Trophoblast cell (in vitro differentiated cells and primary cell): Measurements from ENCODE around the gene PTP4A1.
A peak's percentile ranks its signal among the peaks of the same experiment; 100 is the strongest.

Source experiments
- DNase-seq, 2 donors: peaks; one replicate each; pipeline ENCODE4 v3.0.0-alpha.2; 2016
- H2AFZ ChIP-seq: 2 replicates; pipeline ENCODE4 v1.6.1; 2013; ENCODE audit warnings: low read length, moderate library complexity, mild to moderate bottlenecking; ENCODE audit not compliant: insufficient read depth, poor library complexity
- H2AK5ac ChIP-seq: 2 replicates; pipeline ENCODE4 v1.6.1; 2013; ENCODE audit warnings: mild to moderate bottlenecking, low read length
- H2BK120ac ChIP-seq: 2 replicates; pipeline ENCODE4 v1.6.1; 2013; ENCODE audit warnings: low read length, mild to moderate bottlenecking, moderate library complexity; ENCODE audit not compliant: insufficient read depth, poor library complexity
- H2BK12ac ChIP-seq: 2 replicates; pipeline ENCODE4 v1.6.1; 2013; ENCODE audit warnings: mild to moderate bottlenecking, low read length, moderate library complexity
- H2BK5ac ChIP-seq: 2 replicates; pipeline ENCODE4 v1.6.1; 2013; ENCODE audit warnings: low read length, low read depth, moderate library complexity, mild to moderate bottlenecking; ENCODE audit not compliant: poor library complexity
- H3K14ac ChIP-seq: 2 replicates; pipeline ENCODE4 v1.6.1; 2013; ENCODE audit warnings: mild to moderate bottlenecking, low read length
- H3K18ac ChIP-seq: 2 replicates; pipeline ENCODE4 v1.6.1; 2013; ENCODE audit warnings: mild to moderate bottlenecking, low read length
- H3K23ac ChIP-seq: 2 replicates; pipeline ENCODE4 v1.6.1; 2013; ENCODE audit warnings: low read length
- H3K27ac ChIP-seq: 2 replicates; pipeline ENCODE4 v1.5.1; 2013; ENCODE audit warnings: low read depth, mild to moderate bottlenecking, inconsistent platforms, low read length, moderate library complexity
- H3K27me3 ChIP-seq: 2 replicates; pipeline ENCODE4 v1.6.1; 2013; ENCODE audit warnings: inconsistent platforms, mild to moderate bottlenecking, low read length, moderate library complexity; ENCODE audit not compliant: insufficient read depth
- H3K36me3 ChIP-seq, 2 experiments: 1 replicate in 1 of 2; 2 replicates in 1 of 2; pipeline ENCODE4 v1.6.1; 2013; ENCODE audit warnings: low read length in 2 of 2, mild to moderate bottlenecking in 2 of 2, moderate library complexity in 1 of 2; ENCODE audit not compliant: insufficient read depth in 2 of 2, control insufficient read depth in 1 of 2
- H3K4ac ChIP-seq: 2 replicates; pipeline ENCODE4 v1.6.1; 2013; ENCODE audit warnings: low read depth, mild to moderate bottlenecking, low read length, moderate library complexity
- H3K4me1 ChIP-seq, 2 experiments: 1 replicate in 1 of 2; 2 replicates in 1 of 2; pipeline ENCODE4 v1.6.1; 2013; ENCODE audit warnings: low read length in 2 of 2, mild to moderate bottlenecking in 2 of 2, moderate library complexity in 1 of 2; ENCODE audit not compliant: insufficient read depth in 2 of 2, control insufficient read depth in 1 of 2
- H3K4me2 ChIP-seq: 2 replicates; pipeline ENCODE4 v1.6.1; 2013; ENCODE audit warnings: inconsistent platforms, mild to moderate bottlenecking, low read length, moderate library complexity
- H3K4me3 ChIP-seq: 2 replicates; pipeline ENCODE4 v1.5.1; 2013; ENCODE audit warnings: mild to moderate bottlenecking, low read depth, low read length, inconsistent platforms
- H3K79me1 ChIP-seq: one replicate; pipeline ENCODE4 v1.6.1; 2013; ENCODE audit warnings: low read length
- H3K79me2 ChIP-seq: 2 replicates; pipeline ENCODE4 v1.6.1; 2013; ENCODE audit warnings: low read length, mild to moderate bottlenecking; ENCODE audit not compliant: control insufficient read depth, insufficient read depth, poor library complexity
- H3K9ac ChIP-seq: 2 replicates; pipeline ENCODE4 v1.6.1; 2013; ENCODE audit warnings: mild to moderate bottlenecking, low read length
- H3K9me3 ChIP-seq: 2 replicates; pipeline ENCODE4 v1.6.1; 2013; ENCODE audit warnings: low read depth, mild to moderate bottlenecking, control low read depth, inconsistent platforms, low read length; ENCODE audit not compliant: insufficient read depth
- H4K12ac ChIP-seq: 2 replicates; pipeline ENCODE4 v1.6.1; 2013; ENCODE audit warnings: low read depth, mild to moderate bottlenecking, low read length, moderate library complexity
- H4K8ac ChIP-seq: 2 replicates; pipeline ENCODE4 v1.6.1; 2013; ENCODE audit warnings: low read depth, mild to moderate bottlenecking, low read length, moderate library complexity
- H4K91ac ChIP-seq: one replicate; pipeline ENCODE4 v1.6.1; 2013; ENCODE audit warnings: low read depth, mild to moderate bottlenecking, low read length, moderate library complexity
- WGBS: extraction: QIAGEN DNeasy Blood & Tissue Kit; methylation state at CpG from one replicate; pipeline ENCODE4 v1.1.7; 2013; ENCODE audit warnings: missing lambda C conversion rate; ENCODE audit not compliant: insufficient read length, insufficient coverage; ENCODE audit errors: extremely low coverage; 5-methylcytosine and 5-hydroxymethylcytosine counted together

PTP4A1 gene

GRCh38 chr6:63589952-63590411 lies 17.7 kb downstream of the PTP4A1 start:
- Histone ChIP-seq H4K91ac (no peak overlapping the region), H3K79me2 (no peaks in the 10 kb centered on the region), H3K36me3 (no peaks in the 10 kb centered on the region), H3K4me2 (no peak overlapping the region), H2BK120ac (no peak overlapping the region), H3K4me1 (no peaks in the 10 kb centered on the region), H3K9me3 (no peaks in the 10 kb centered on the region), H3K18ac (no peak overlapping the region), H2BK5ac (no peak overlapping the region), H2AK5ac (no peak overlapping the region), H3K27ac (no peak overlapping the region), H2AFZ (no peak overlapping the region), H3K9ac (no peak overlapping the region), H3K4ac (no peak overlapping the region), H4K12ac (no peak overlapping the region), H3K79me1 (no peaks in the 10 kb centered on the region), H4K8ac (no peak overlapping the region), H3K27me3 (no peaks in the 10 kb centered on the region), H3K23ac (no peak overlapping the region), H2BK12ac (no peak overlapping the region), H3K14ac (no peak overlapping the region), H3K4me3 (no peak overlapping the region)
- DNase-seq, result peak in 1 of 2 donors; percentile 44
- no CpG with 5 or more reads among the region's 2 CpGs for WGBS

GRCh38 chr6:63592886-63593285 lies 20.6 kb downstream of the PTP4A1 start:
- Histone ChIP-seq H3K27ac (no peak overlapping the region), H3K4me2 (no peak overlapping the region), H3K4ac (no peak overlapping the region), H3K18ac (no peak overlapping the region), H3K4me1 (no peaks in the 10 kb centered on the region), H3K14ac (no peak overlapping the region), H2BK120ac (no peak overlapping the region), H4K12ac (no peak overlapping the region), H3K79me2 (no peaks in the 10 kb centered on the region), H2AFZ (no peak overlapping the region), H4K8ac (no peak overlapping the region), H3K9me3 (no peaks in the 10 kb centered on the region), H3K9ac (no peak overlapping the region), H4K91ac (no peak overlapping the region), H3K36me3 (no peaks in the 10 kb centered on the region), H2BK5ac (no peak overlapping the region), H3K27me3 (no peaks in the 10 kb centered on the region), H2BK12ac (no peak overlapping the region), H3K79me1 (no peaks in the 10 kb centered on the region), H3K23ac (no peak overlapping the region), H2AK5ac (no peak overlapping the region), H3K4me3 (no peak overlapping the region)
- no CpG with 5 or more reads among the region's 7 CpGs for WGBS
- no peak for DNase-seq

- Histone ChIP-seq H4K8ac (no peak overlapping the region), H2BK12ac (no peak overlapping the region), H3K36me3 (no peaks in the 10 kb centered on the region), H3K4ac (no peak overlapping the region), H3K14ac (no peak overlapping the region), H3K79me2 (no peaks in the 10 kb centered on the region), H3K9ac (no peak overlapping the region), H3K18ac (no peak overlapping the region), H3K27ac (no peak overlapping the region), H2AFZ (no peak overlapping the region), H3K23ac (no peak overlapping the region), H3K4me2 (peak overlapping the region; percentile 99), H3K9me3 (no peaks in the 10 kb centered on the region), H3K79me1 (no peaks in the 10 kb centered on the region), H4K91ac (no peak overlapping the region), H2BK120ac (no peak overlapping the region), H3K4me1 (no peaks in the 10 kb centered on the region), H2AK5ac (no peak overlapping the region), H2BK5ac (no peak overlapping the region), H3K4me3 (no peak overlapping the region), H3K27me3 (no peaks in the 10 kb centered on the region), H4K12ac (no peak overlapping the region)
- no CpG with 5 or more reads among the region's 6 CpGs for WGBS
- no peak for DNase-seq
These were observed 25.1 kb downstream of the PTP4A1 start for GRCh38 chr6:63597141-63598048.

- peak; percentile 61 to 73 for DNase-seq
- Histone ChIP-seq H3K18ac (no peak overlapping the region), H3K23ac (no peak overlapping the region), H3K14ac (no peak overlapping the region), H2BK12ac (no peak overlapping the region), H3K27me3 (no peaks in the 10 kb centered on the region), H3K4me2 (peak overlapping the region; percentile 99), H4K91ac (no peak overlapping the region), H3K27ac (no peak overlapping the region), H2BK120ac (no peak overlapping the region), H3K4me1 (no peaks in the 10 kb centered on the region), H4K8ac (peak overlapping the region; percentile 5), H3K36me3 (no peaks in the 10 kb centered on the region), H3K79me1 (no peaks in the 10 kb centered on the region), H2AFZ (peak overlapping the region; percentile 77), H2BK5ac (no peak overlapping the region), H3K9ac (peak overlapping the region; percentile 76), H3K4ac (no peak overlapping the region), H3K9me3 (no peaks in the 10 kb centered on the region), H2AK5ac (no peak overlapping the region), H3K79me2 (no peaks in the 10 kb centered on the region), H4K12ac (peak overlapping the region; percentile 22), H3K4me3 (peak overlapping the region; percentile 64)
- no CpG with 5 or more reads among the region's 23 CpGs for WGBS
These were observed 26.1 kb downstream of the PTP4A1 start for GRCh38 chr6:63598049-63599036.
